ENCODE results near the gene PDE9A.
"Not testable (repeated sequence)": the region's sequence is repeated elsewhere in the genome, so short reads cannot be mapped to it uniquely, and the experiment has no call there.

The PDE9A gene

GRCh38 chr21:42781150-42781970, 127.9 kb downstream of the PDE9A start:
- DNase-seq, result peak; percentile 74

GRCh38 chr21:42781971-42782722, 128.7 kb downstream of the PDE9A start:
- DNase-seq, result no peak

- no peak for DNase-seq
These were observed 129.4 kb downstream of the PDE9A start for GRCh38 chr21:42782723-42783242.

GRCh38 chr21:42784276-42784675, 130.9 kb downstream of the PDE9A start:
- DNase-seq, result no peak

GRCh38 chr21:42784896-42785451, 131.6 kb downstream of the PDE9A start:
- no peak for DNase-seq

- DNase-seq, result no peak
These were observed 132.4 kb downstream of the PDE9A start for GRCh38 chr21:42785666-42786427.

GRCh38 chr21:42786884-42787283, 133.5 kb downstream of the PDE9A start:
- no peak for DNase-seq

GRCh38 chr21:42787613-42788012, 134.2 kb downstream of the PDE9A start:
- no peak for DNase-seq

- DNase-seq, result no peak
These were observed 137.2 kb downstream of the PDE9A start for GRCh38 chr21:42790520-42791065.

- no peak for DNase-seq
These were observed 140.4 kb downstream of the PDE9A start for GRCh38 chr21:42793774-42794173.

- no peak for DNase-seq
These were observed 141.1 kb downstream of the PDE9A start for GRCh38 chr21:42794551-42794950.

GRCh38 chr21:42796327-42797062, 143.1 kb downstream of the PDE9A start:
- DNase-seq, result no peak

- no peak for DNase-seq
These were observed 144.1 kb downstream of the PDE9A start for GRCh38 chr21:42797522-42797921.

GRCh38 chr21:42798106-42798505, 144.7 kb downstream of the PDE9A start:
- no peak for DNase-seq

- no peak for DNase-seq
These were observed 146.1 kb downstream of the PDE9A start for GRCh38 chr21:42799516-42799915.

- DNase-seq, result no peak
These were observed 146.5 kb downstream of the PDE9A start for GRCh38 chr21:42799948-42800347.

GRCh38 chr21:42801616-42802015, 148.2 kb downstream of the PDE9A start:
- DNase-seq, result not testable (repeated sequence)

GRCh38 chr21:42806509-42807140, 153.2 kb downstream of the PDE9A start:
- no peak for DNase-seq

- DNase-seq, result not testable (repeated sequence)
These were observed 154.0 kb downstream of the PDE9A start for GRCh38 chr21:42807293-42807895.

GRCh38 chr21:42807938-42808613, 154.7 kb downstream of the PDE9A start:
- no peak for DNase-seq

All from eye (tissue), 1 donor.